Suppressor macrophage (primary cell): ENCODE measurements around the gene PGAM2.

Experiments
- DNase-seq, 4 experiments: peaks; one replicate each; pipeline ENCODE4 v3.0.0-alpha.2; 2020 to 2022

PGAM2 gene

DNA sequence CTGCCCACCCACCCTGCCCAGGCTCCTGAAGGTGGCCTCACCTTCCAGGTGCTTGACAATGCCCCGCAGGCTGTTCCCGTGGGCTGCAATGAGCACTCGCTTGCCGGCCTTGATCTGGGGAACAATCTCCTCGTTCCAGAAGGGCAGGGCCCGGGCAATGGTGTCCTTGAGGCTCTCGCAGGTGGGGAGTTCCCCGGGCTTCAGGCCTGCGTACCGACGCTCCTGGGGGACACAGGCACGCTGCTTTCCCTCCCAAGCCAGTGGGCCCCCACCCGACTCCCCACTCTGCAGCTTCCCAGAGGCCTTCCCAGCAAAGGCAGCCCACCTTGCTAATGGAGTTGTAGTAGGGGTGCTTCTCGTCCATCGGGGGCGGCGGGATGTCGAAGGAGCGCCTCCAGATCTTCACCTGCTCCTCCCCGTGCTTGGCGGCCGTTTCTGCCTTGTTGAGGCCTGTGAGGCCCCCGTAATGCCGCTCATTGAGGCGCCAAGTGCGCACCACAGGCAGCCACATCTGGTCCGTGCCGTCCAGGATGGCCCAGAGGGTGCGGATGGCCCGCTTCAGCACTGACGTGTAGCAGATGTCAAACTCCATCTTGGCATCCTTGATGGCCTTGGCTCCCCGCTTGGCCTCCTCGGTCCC, 456 bp downstream of the PGAM2 start:
- DNase-seq: no peak

DNA sequence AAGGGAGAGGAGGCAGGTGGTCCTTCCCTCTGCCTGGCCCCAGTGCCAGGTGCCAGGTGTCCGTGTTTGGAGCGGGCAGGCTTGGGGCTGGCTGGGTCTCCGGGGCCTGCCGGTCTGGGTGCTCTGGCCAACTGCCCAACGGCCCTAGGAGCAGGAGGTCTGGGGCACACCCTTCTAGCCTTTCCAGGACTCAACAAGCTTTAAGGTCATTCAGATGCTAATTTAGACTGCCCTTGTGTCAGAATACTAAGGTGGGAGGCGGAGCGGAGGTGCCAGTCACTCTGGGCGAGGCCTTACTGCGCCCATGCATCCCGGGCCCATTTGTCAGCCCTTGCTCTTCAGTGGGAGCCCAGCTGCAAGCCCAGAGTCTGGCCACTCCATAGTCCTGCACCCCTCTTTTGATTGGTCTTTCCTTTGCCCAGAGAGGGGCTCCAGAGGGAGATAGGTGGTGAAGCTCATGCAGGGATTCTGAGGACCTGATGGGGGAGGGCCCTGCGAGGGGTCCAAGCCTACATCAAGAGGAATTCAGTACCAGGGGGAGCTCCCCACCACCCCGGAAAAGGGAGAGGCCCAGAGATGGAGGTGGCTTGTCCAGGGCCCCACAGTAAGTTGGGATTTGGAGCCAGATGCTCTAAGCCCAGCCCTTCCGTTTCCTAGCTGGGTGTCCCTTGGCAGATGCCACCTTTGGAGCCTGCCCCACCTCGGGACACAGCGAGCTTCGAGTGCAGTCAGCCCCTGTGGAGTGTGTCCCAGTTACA, 1.3 kb downstream of the PGAM2 start:
- DNase-seq: no peak

DNA sequence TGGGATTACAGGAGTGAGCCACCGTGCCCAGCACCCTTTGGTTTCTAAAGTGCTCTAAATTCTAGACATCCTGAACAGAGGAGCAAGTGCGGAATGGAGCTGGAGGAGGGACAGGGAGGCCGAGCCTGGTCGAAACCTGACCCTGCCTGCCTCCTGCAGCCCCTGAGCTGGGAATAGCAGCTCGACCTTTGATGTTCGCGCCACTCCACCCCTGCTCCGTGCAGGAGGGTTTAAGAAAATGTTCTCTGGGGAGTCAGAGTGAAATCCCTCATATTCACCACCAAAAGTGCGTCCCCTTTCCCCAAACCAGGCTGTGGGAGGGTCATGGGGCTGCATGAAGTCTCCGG, 1.8 kb downstream of the PGAM2 start:
- no peak for DNase-seq

DNA sequence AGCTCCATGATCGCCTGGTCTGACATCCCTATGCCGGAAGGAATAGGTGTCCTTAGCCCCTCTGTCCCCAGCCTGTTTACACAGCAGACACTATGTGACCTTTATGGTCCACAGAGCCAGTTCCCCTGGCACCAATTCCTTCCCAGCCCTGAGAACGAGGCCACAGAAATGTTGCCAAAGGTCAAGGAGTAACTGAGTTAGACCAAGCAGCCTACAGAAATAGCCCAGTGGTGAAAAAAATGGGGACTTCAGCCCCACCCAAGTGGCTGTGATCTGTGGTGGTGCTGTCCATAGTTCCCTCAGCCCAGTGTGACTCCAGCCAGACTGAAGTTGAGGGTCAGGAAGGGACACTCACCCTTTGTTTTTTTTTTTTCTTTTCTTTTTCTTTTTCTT, 2.5 kb downstream of the PGAM2 start:
- DNase-seq: no peak

DNA sequence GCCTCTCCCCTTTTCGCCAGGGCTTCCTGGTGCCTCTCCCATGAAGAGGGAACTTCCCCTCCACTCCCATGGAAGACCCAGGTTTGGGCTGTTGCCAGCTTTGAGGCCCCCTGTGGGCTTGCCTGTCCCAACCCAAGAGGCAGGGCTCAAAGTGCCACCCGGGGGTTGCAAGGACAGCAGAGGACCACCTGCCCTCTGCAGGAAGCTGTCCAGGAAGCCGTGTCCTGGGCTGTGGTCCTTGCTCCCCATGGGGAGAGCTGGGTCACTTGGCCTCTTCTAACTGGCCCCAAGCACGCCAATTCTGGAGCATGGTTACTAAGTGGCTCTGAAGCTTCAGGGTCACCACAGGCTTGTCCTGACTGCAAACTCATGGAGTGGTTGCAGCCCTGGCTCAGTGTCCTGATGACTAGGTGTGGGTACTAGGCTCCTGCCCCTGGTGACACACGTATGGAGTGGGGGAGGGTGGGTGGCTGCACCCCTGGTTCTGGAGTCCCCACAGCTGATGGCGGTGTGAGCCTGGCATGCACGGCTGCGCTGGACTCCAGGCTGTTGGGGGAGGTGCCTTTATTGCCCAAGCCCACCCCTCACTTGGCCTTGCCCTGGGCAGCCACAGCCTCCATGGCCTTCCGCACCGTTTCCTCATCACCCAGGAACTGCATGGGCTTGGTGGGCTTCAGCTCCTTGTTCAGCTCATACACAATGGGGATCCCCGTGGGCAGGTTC, 3.0 kb downstream of the PGAM2 start:
- DNase-seq: no peak

DNA sequence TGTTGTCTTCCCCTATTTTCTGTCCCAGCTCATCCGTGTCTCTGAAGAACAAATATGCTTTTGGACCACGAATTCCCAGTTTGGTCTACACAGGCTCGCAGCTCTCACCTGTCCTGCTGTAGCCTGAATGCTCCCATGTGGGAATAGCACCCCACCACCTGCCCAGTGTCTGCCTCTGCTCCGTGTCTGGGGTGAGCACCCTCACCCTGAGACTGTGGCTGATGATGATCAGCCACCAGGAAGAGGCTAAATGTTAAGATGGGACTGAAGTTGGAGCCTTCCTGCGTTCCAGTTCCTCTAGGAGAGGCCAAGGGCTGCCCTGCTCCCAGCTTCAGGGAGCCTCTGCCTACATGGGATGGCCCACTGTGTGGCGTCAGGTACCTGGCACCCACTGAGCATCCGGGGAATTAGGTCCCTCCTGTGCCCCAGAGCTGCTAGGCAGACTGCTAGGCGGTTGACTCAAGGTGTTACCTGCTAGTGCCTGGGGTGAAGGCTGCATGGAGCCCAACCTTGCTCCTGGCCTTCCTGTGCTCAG, 3.7 kb downstream of the PGAM2 start:
- no peak for DNase-seq

DNA sequence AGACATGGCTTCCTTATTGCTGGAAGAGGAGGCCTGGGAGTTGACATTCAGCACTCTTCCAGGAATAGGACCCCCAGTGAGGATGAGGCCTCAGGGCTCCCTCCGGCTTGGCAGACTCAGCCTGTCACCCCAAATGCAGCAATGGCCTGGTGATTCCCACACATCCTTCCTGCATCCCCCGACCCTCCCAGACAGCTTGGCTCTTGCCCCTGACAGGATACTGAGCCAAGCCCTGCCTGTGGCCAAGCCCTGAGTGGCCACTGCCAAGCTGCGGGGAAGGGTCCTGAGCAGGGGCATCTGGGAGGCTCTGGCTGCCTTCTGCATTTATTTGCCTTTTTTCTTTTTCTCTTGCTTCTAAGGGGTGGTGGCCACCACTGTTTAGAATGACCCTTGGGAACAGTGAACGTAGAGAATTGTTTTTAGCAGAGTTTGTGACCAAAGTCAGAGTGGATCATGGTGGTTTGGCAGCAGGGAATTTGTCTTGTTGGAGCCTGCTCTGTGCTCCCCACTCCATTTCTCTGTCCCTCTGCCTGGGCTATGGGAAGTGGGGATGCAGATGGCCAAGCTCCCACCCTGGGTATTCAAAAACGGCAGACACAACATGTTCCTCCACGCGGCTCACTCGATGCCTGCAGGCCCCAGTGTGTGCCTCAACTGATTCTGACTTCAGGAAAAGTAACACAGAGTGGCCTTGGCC, 4.3 kb downstream of the PGAM2 start:
- DNase-seq: no peak

DNA sequence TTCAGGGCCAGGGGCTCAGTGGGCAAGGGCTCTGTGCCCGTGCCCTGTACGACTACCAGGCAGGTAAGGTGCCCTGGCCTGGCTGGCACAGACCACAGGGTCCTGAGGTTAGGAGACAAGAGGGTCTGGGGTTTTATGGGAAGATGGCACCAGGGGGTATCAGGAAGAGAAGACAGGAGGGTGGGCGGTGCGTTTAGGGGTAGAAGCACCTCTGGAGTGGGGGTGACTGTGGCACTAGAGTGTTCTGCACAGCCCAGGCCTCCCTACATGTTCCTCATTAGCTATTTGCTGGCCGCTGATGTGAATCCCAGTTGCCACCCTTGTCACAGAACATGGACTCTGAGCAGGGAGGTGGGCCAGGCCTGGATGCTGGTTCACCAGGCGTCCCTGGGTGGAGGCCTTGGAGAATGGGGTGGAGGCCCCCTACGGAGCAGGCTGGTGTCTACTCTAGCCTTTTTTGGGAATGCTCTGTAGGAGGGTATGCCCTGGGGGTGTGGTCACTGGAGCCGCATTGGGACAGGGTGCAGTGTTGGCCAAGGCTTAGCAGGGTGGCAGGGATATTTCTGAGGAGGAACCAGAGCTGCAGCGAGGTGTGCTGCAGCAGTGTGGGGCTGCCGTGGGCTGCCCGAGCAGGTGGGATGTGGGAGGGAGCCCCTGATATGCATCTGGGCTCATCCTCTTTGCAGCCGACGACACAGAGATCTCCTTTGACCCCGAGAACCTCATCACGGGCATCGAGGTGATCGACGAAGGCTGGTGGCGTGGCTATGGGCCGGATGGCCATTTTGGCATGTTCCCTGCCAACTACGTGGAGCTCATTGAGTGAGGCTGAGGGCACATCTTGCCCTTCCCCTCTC, 5.0 kb downstream of the PGAM2 start:
- peak in 1 of 4 experiments; percentile 0 for DNase-seq

DNA sequence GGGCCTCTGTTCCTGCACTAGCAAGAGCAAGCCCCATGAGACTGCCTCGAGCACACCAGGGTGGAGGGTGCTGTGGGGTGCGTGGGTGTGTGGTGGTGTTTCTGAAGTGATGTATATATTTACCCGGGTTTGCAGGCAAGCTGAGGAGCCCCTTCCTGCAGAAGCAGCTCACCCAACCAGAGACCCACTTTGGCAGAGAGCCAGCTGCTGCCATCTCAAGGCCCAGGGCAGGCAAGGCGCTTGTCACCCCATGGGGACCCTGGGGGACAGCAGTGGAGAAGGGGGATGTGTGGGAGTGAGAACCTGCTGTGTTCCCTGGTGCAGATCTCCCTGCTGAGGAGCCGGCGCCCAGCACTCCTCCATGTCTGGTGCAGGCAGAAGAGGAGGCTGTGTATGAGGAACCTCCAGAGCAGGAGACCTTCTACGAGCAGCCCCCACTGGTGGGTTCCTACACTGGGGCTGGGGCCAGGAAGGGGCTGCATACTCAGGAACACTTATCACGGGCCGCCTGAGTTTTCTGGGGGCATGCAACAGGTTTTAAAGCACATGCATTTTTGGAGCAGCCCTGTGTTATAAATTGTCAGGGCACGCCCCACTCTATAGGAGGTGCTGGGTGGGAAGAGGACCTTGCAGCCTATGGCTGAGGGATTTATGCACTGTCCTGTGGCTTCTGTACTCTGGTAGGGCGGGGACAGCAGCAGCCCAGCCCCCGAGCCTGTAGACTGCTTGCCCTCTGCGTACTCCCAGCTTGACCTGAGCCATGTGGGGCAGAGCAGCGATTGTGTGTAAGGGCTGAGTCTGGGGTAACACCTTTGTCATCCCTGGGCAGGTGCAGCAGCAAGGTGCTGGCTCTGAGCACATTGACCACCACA, 5.9 kb downstream of the PGAM2 start:
- peak in 1 of 4 experiments; percentile 1 for DNase-seq

DNA sequence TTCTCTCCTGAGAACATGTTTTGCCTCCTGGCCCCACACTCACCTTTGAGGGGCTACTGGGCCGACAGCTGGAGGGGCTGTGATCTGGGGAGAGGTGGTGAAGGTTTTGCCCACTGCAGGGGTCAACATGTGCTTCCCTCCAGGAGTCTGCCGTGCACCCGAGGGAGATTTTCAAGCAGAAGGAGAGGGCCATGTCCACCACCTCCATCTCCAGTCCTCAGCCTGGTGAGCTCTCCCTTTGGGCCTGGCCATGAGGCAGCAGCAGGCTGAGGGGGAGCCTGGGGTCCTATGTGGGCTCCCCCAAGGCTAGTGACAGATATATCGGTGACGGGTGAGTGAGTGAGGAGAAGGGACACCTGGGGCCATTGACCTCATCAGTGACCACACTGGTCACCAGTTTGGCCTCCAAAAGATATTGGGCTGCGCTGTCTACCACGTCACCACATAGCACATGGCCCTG, 6.6 kb downstream of the PGAM2 start:
- peak in 1 of 4 experiments; percentile 1 for DNase-seq

DNA sequence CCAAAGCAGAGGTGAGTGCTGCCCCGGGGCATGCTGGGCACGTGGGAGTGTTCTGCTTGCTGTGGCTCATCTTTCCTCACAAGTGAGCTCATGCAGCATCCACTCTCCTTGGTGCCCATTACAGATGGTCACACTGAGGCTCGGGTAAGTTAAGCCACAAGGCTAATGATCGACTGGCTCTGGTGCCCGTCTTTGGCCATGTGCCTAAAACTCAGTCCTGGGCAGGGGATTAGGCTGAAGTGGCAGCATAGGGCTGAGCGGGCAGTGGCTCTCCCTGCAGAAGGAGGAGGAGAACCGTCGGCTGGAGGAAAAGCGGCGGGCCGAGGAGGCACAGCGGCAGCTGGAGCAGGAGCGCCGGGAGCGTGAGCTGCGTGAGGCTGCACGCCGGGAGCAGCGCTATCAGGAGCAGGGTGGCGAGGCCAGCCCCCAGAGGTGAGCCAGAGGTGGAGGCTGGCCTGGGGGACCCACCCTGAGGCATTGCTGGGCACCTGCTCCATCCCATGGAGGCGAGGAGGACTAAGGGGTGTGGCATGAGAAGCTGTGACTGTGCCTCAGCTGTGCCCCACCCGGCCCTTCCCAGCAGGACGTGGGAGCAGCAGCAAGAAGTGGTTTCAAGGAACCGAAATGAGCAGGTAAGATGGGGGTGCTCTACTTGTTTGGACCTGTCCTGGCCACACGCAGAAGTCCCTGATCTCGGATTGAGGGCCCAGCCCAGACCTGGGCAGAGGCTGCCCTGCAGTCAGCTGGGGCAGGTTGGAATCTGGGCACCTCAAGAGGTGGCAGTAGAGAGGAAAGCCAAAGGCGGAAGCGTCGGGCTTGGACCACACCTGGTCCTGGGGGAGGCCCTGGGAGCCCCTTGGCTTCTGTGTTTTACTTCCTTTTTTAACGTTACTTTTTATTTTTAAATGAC, 7.3 kb downstream of the PGAM2 start:
- peak in 1 of 4 experiments; percentile 1 for DNase-seq

DNA sequence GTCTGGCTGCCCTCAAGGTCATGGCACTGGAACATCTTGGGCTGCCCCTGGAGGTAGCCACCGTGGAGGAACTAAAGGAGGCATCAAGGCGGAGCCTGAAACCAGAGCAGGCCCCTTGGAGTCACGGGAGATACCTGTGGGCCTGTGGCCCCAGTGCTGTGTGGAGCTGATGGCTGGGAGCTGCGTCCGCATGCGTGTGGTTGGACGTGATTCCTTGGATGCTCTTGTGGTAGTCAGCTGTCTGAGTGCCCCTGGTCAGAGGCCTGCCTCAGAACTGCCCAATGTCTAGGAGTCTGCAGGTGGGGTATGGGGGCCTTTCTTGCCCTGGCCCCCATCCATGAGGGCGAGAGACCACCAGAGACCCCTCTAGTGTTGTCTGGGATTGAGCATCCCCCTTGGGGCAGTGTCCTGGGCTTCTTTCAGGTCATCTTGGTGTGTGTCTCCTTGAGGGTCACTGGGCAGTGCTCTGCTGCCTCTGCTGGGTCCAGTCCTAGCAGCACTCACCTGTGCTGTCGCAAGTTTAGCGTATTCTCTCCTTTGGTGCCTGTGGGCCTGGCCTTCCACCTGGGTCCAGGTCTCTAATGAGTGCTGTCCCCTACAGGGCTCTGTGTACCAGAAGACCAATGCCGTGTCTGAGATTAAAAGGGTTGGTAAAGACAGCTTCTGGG, 8.1 kb downstream of the PGAM2 start:
- DNase-seq: peak in 1 of 4 experiments; percentile 1

DNA sequence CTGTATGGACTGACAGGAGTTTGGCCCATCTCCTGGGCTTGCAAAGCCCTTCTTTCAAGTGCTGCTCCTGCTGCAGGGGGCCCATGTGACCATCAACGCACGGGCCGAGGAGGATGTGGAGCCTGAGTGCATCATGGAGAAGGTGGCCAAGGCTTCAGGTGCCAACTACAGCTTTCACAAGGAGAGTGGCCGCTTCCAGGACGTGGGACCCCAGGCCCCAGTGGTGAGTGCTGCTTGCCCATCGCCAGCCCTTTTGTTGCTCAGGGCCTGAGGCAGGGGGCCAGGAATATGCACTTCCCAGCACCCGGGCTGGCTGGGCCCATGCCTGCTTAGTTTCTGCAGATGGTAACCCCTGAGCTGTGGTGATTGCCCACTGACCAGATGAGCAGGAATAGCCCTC, 8.7 kb downstream of the PGAM2 start:
- DNase-seq: peak in 1 of 4 experiments; percentile 1

DNA sequence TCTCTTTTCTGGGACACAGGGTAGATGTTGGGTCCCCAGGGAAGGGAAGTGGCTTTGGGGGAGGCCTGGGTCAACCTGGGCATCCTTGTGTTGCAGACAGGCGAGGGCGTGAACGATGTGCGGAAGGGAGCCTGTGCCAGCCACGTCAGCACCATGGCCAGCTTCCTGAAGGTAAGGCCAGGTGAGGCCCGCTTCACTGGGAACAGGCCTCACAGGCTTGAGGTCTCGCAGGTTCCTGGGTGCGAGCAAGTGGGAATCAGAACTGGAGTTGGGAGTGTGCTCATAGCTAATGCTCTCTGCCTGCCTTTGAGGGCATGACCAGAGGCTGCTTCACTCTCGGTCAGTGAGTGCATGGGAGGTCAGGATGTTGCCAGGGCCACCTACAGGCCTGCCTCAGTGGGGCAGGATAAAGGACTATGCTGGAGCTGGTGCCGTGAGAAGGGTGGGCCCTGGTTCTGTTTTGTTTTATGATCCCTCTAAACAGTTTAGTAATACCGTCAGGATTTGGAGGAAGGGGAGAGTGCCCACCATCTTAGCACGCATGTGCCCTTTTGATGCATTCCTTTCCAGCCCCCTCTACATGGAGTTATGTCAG, 12.5 kb downstream of the PGAM2 start:
- peak in 1 of 4 experiments; percentile 1 for DNase-seq

DNA sequence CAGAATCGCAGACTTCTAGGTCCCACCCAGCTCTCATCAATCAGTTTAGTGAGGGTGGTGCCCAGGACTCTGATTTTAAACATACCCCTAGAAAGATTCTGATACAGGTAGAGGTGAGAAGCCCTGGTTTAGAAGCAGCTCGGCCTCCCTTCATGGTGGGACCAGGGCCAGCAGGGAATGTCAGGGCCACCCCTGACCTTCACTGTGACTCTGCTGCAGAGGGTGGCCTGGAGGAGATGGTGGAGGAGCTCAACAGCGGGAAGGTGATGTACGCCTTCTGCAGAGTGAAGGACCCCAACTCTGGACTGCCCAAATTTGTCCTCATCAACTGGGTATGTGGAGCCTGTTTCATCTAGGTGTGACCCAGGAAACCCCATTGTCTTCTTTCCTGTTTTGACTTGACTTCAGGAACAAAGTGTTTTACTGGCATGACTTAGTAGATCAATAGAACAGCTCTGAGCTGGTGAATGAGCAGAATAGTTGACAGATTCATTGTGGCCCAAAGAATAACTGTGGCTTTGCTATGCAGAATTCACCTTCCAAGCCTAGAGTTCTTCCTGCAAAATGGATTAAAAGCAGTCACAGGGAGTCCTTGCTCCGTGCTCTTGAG, 13.7 kb downstream of the PGAM2 start:
- DNase-seq: no peak

DNA sequence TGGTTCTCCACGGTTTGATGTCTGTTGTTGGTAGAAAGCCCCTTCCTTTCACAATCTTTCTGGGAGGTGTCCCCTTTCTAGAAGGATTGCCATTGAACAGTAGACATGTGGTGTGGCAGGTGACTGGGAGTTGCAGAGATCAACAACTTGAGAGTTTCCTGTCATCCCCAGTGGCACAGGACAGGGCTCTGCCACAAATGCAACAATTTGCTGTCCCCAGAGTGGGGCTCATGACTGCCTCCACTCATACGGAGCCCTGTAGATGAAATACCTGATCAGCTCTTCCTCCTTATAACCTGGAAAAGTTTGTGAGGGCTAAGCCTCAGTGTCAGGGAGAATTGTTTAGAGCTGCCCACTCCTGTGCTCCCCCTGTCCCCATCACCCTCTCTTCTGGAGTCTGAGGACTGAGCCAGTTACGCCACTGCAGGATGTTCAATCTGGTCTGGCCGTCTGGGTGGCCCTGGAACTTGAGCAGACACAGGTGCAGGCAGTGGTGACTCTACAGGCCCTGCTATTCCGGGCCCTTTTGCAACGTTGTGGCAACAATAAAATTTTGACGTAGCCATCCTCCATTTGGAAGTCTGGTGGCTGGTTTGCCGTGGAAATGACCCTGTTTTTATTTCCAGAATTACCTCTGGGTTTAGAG, 14.3 kb downstream of the PGAM2 start:
- no peak for DNase-seq

DNA sequence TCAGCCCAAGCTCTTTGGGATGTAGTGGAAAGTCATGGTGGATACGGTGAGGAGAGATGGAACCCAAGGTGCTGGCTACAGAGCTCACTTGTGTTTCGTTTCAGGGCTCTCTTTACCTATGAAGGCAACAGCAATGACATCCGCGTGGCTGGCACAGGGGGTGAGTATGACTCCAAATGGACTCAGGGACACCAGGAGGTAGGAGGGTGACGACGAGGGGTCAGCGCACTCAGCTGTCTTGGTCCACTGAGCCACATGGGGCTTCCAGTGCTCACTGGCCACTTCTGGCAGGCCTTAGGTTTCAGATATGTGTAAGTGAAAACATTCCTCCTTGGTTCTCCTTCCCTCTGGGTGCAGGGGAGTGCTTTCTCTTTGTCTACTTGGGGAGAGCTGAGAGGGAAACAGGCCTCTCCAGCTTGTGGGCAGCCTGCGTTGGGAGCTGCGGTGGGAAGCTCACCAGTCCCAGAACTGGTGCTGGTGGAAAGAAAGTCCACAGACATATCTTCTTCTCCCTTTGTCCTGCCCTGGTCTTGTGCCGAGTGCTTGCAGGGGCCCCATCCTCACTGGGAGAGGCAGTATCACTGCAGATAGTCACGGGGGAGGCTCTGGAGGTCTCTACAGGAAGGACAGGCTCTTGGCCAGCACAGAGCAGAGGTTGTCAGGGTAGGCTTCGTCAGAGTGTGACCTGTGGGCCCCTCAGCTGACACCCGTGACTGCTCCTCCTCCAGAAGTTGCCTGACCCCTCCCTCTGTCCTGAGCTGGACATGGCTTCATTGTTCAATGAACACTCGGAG, 15.0 kb downstream of the PGAM2 start:
- DNase-seq: no peak
